ENCODE data around the gene STK25. TPM values are rescaled to one million over a fixed set of nuclear protein-coding genes. Genes with fewer than 3 reads are reported as not detected.
A peak's percentile ranks its signal among the peaks of the same experiment; 100 is the strongest.

Gene STK25
- total RNA-seq, 1 experiment from 2014 or later: 171 TPM

DNA sequence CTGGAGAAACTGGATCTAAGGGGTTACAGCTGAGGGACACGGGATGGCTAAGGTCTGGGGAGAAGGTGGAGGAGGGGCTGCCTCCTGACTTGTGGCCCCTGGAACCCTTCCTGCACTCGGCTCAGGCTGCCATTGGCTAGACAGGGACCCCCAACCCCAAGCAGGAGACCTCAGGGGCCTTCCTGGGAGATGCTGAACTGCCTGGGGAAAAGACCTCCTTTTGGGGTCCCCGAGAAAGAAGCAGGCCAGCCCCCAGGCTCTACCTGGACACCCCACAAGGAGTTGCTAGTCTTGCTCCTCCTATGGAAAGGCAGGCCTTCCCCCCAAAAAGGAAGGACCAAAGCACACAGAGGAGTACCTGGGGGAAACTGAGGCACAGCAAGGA lies 40.1 kb upstream of the STK25 start:
- peaks cover 19% of the 10 kb centered on the region for H3K4me1 ChIP-seq (ENCODE audit: insufficient read depth, low read length, poor library complexity, severe bottlenecking)
- intact Hi-C loops (cut with micrococcal nuclease; ENCODE audit: unreplicated experiment): no loop called here
- POLR2A ChIA-PET (ENCODE audit: low non-redundant PET): no interaction called here

DNA sequence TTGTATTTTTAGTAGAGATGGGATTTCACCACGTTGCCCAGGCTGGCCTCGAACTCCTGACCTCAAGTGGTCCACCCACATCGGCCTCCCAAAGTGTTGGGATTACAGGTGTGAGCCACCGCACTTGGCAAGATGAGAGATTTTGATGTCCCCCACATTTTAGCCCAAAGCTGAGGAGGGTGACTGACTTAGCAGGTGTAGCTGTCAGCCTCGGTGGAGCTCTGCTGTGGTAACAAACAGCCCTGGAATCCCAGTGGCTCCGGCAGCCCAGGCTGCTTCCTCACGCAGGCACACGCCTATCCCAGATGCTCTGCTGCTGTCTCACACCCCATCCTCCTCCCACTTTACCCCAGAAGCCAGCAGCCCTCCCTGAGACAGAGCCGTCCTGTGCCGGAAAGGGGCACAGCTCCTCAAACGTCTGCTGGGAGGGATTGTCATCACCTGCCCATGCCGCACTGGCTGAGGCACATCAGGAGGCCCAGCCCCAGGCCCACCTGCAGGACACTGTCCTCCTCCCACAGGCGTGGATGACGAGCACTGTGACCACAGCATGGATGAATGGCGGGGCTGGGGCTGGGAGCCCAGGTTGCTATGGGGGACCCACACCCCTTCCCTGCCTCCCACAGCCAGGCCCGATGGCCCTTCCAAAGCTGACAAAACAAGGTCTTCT lies 39.5 kb upstream of the STK25 start:
- no peak for TF ChIP-seq EZH2 (IDR thresholded peaks at IDR 0.05; ENCODE audit: borderline replicate concordance, low read depth, low read length, poor library complexity, severe bottlenecking)
- TF ChIP-seq, protein P1, sequence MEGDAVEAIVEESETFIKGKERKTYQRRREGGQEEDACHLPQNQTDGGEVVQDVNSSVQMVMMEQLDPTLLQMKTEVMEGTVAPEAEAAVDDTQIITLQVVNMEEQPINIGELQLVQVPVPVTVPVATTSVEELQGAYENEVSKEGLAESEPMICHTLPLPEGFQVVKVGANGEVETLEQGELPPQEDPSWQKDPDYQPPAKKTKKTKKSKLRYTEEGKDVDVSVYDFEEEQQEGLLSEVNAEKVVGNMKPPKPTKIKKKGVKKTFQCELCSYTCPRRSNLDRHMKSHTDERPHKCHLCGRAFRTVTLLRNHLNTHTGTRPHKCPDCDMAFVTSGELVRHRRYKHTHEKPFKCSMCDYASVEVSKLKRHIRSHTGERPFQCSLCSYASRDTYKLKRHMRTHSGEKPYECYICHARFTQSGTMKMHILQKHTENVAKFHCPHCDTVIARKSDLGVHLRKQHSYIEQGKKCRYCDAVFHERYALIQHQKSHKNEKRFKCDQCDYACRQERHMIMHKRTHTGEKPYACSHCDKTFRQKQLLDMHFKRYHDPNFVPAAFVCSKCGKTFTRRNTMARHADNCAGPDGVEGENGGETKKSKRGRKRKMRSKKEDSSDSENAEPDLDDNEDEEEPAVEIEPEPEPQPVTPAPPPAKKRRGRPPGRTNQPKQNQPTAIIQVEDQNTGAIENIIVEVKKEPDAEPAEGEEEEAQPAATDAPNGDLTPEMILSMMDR (conservative IDR thresholded peaks at IDR 0.05; ENCODE audit: low read depth, low read length): no peak
- Histone ChIP-seq H3K4me1 (ENCODE audit: insufficient read depth, low read length, poor library complexity, severe bottlenecking) (peaks cover 19% of the 10 kb centered on the region), H3K9me3 (ENCODE audit: low read depth, low read length, poor library complexity, severe bottlenecking) (no peaks in the 10 kb centered on the region), H3K27ac (ENCODE audit: low read depth, low read length, poor library complexity, severe bottlenecking) (no peak overlapping the region), H3K36me3 (ENCODE audit: insufficient read depth, low read length, poor library complexity, severe bottlenecking) (no peaks in the 10 kb centered on the region), H3K4me3 (ENCODE audit: low read depth, low read length, poor library complexity, severe bottlenecking) (no peak overlapping the region), H3K27me3 (replicated peaks; ENCODE audit: insufficient read depth, low read depth, low read length, poor library complexity) (no peaks in the 10 kb centered on the region)
- intact Hi-C loops (cut with micrococcal nuclease; ENCODE audit: unreplicated experiment): no loop called here
- DNase-seq (ENCODE audit: low spot score): no peak
- CTCF ChIA-PET: no interaction called here
- POLR2A ChIA-PET (ENCODE audit: low non-redundant PET): no interaction called here
- BruUV-seq (replicated peaks): no TSS peak

More for the DNA sequence above, 40.1 kb upstream of the STK25 start:
- no peak overlapping the region for H3K4me3 ChIP-seq (ENCODE audit: low read depth, low read length, poor library complexity, severe bottlenecking)
- no peak for TF ChIP-seq EZH2 (IDR thresholded peaks at IDR 0.05; ENCODE audit: borderline replicate concordance, low read depth, low read length, poor library complexity, severe bottlenecking)
- TF ChIP-seq, protein P1 (conservative IDR thresholded peaks at IDR 0.05; ENCODE audit: low read depth, low read length): no peak
- no TSS peak for BruUV-seq (replicated peaks)
- CTCF ChIA-PET: no interaction called here
- no peak for DNase-seq (ENCODE audit: low spot score)
- no peaks in the 10 kb centered on the region for H3K9me3 ChIP-seq (ENCODE audit: low read depth, low read length, poor library complexity, severe bottlenecking)
- H3K36me3 ChIP-seq (ENCODE audit: insufficient read depth, low read length, poor library complexity, severe bottlenecking): no peaks in the 10 kb centered on the region
- H3K27me3 ChIP-seq (replicated peaks; ENCODE audit: insufficient read depth, low read depth, low read length, poor library complexity): no peaks in the 10 kb centered on the region
- no peak overlapping the region for H3K27ac ChIP-seq (ENCODE audit: low read depth, low read length, poor library complexity, severe bottlenecking)

DNA sequence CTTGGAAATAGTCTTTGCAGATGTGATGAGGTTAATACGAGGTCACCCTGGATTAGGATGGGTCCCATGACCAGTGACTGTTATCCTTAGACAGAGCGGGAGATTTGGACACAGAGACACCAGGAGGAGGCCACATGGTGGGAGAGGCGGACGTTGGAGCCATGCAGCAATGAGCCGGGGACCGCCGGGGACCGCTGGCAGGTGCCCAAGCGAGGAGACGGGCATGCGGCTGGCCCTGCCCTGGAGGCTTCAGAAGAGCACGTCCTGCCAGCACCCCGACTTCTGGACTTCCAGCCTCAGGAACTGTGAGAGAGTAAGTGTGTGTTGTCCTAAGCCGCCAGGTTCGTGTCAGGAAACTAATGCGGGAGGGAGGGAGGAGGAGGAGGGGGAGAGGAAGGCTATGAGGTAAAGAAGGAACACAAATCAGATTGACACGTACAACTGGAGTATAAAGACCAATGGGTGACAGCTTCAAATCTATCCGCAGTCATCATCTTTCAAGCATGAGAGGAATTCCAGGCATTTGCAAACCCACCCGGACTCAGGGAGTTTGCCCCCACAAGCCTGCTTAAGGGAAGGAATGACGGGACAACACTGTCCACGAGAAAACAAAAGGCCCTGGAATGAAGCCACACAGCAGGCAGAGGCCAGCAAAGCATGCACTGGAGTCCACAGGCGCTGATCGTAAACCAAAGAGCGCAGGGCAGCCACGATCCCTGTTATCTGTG lies 38.6 kb upstream of the STK25 start:
- ChIA-PET CTCF (no interaction called here), POLR2A (ENCODE audit: low non-redundant PET) (no interaction called here)
- intact Hi-C loops (cut with micrococcal nuclease; ENCODE audit: unreplicated experiment): no loop called here
- TF ChIP-seq, protein P1 (conservative IDR thresholded peaks at IDR 0.05; ENCODE audit: low read depth, low read length): no peak
- no peak for TF ChIP-seq EZH2 (IDR thresholded peaks at IDR 0.05; ENCODE audit: borderline replicate concordance, low read depth, low read length, poor library complexity, severe bottlenecking)
- H3K27me3 ChIP-seq (replicated peaks; ENCODE audit: insufficient read depth, low read depth, low read length, poor library complexity): no peaks in the 10 kb centered on the region
- H3K36me3 ChIP-seq (ENCODE audit: insufficient read depth, low read length, poor library complexity, severe bottlenecking): no peaks in the 10 kb centered on the region
- no peak overlapping the region for H3K4me3 ChIP-seq (ENCODE audit: low read depth, low read length, poor library complexity, severe bottlenecking)
- no TSS peak for BruUV-seq (replicated peaks)
- peaks cover 19% of the 10 kb centered on the region for H3K4me1 ChIP-seq (ENCODE audit: insufficient read depth, low read length, poor library complexity, severe bottlenecking)
- no peak overlapping the region for H3K27ac ChIP-seq (ENCODE audit: low read depth, low read length, poor library complexity, severe bottlenecking)
- no peaks in the 10 kb centered on the region for H3K9me3 ChIP-seq (ENCODE audit: low read depth, low read length, poor library complexity, severe bottlenecking)
- DNase-seq (ENCODE audit: low spot score): peak; percentile 66

All from A673 (cell line).